Retinal pigment epithelial cell (primary cell): ENCODE results near the gene CUTC.
A peak's percentile ranks its signal among the peaks of the same experiment; 100 is the strongest.

Source experiments
- DNase-seq: peaks from one replicate; pipeline ENCODE4 v3.0.0-alpha.2; 2010; ENCODE audit warnings: low read depth
- H3K4me3 ChIP-seq: 2 replicates; pipeline ENCODE4 v1.5.1; 2011; ENCODE audit warnings: mild to moderate bottlenecking, low read length, control low read depth, moderate library complexity
- TF ChIP-seq, protein P1 (sequence below): conservative IDR thresholded peaks from 2 replicates; pipeline ENCODE4 v1.5.1; 2011; ENCODE audit warnings: low read depth, low read length, control low read depth, inconsistent platforms

CUTC gene

DNA sequence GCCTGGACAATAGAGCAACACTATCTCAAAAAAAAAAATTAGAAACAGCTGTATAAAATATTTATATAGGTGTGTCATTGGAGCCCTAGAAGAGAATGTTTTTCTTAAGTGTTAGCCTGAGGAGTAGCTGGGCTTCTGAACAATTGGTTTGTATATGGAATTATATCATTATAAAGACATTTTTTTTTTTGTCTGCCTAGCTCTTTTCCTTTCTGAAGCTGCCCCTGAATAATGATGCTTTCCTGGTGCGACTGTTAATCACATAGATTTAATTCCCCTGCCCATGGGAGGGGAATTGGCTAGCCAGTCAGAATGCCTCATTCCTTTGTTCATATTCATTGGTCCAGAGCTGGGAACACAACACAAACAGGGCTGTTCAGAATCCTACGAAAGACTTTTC, 36.5 kb downstream of the CUTC start:
- TF ChIP-seq, protein P1, sequence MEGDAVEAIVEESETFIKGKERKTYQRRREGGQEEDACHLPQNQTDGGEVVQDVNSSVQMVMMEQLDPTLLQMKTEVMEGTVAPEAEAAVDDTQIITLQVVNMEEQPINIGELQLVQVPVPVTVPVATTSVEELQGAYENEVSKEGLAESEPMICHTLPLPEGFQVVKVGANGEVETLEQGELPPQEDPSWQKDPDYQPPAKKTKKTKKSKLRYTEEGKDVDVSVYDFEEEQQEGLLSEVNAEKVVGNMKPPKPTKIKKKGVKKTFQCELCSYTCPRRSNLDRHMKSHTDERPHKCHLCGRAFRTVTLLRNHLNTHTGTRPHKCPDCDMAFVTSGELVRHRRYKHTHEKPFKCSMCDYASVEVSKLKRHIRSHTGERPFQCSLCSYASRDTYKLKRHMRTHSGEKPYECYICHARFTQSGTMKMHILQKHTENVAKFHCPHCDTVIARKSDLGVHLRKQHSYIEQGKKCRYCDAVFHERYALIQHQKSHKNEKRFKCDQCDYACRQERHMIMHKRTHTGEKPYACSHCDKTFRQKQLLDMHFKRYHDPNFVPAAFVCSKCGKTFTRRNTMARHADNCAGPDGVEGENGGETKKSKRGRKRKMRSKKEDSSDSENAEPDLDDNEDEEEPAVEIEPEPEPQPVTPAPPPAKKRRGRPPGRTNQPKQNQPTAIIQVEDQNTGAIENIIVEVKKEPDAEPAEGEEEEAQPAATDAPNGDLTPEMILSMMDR = no peak
- DNase-seq = no peak
- H3K4me3 ChIP-seq = no peak overlapping the region

DNA sequence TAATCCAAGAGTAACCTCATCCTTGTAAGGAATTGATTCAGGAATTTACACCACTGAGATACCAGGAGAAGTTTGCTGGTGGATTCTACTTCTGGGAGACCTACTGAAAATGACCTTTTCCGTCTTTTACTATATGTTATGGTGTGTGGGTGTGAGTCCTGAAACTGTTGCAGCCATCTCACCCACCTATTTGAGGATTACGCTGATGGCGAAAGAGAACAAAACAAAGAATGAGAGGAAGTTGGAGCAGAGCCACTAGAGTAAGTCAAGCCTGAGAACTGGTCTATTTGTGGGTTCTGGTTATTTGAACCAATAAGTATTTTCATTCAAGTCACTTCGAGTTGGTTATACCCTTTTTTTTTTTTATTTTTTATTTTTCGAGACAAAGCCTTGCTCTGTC, 37.7 kb downstream of the CUTC start:
- TF ChIP-seq, protein P1 = no peak
- no peak overlapping the region for H3K4me3 ChIP-seq
- DNase-seq = no peak

DNA sequence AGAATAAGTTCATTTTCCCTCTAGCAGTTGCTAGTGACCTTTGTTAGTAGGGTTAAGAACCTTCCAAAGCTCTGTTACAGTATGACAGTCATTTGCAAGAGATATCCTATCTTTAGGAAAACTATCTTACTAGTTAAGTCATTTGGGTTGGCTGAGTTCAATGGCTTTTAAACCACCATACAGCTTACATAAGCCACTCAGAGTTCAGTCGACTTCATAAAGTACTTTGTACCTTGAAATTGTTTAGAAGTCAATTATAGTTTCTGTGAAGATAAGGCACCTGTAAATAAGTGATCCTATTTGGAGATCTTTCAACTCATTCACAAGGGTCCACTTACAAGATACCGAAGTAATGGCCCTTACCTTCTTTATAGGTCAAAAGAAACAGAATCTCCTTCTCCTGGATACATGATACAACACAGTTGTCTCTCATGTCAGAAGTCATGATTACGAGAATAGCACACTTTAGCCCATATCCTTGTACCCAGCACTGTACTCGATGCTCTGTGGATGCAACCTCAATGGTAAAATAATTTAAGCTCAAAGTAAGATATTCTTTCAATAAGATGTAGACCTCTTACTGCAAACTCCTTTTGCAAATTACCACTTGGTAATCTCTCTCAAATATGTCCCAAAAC, 38.5 kb downstream of the CUTC start:
- no peak for DNase-seq
- TF ChIP-seq, protein P1 = no peak
- no peak overlapping the region for H3K4me3 ChIP-seq

DNA sequence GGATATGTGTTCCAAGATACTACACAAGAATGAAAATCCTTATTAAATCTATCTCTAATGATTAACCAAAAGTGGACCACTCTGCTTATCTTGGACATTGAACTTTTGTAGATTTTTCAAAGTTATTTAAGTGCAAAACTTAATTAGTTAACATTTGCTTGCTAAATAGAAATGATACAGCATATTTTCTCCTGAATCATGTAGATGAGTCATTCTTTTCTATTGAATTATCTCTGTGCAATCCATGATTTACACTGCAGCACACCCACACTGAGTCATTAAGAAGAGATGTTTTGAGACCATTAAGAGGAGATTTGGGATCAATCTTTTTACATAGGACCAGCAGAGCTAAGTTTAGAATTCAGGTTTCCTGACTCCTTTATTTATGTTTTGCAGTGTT, 43.8 kb downstream of the CUTC start:
- no peak overlapping the region for H3K4me3 ChIP-seq
- TF ChIP-seq, protein P1 = no peak
- peak; percentile 63 for DNase-seq

DNA sequence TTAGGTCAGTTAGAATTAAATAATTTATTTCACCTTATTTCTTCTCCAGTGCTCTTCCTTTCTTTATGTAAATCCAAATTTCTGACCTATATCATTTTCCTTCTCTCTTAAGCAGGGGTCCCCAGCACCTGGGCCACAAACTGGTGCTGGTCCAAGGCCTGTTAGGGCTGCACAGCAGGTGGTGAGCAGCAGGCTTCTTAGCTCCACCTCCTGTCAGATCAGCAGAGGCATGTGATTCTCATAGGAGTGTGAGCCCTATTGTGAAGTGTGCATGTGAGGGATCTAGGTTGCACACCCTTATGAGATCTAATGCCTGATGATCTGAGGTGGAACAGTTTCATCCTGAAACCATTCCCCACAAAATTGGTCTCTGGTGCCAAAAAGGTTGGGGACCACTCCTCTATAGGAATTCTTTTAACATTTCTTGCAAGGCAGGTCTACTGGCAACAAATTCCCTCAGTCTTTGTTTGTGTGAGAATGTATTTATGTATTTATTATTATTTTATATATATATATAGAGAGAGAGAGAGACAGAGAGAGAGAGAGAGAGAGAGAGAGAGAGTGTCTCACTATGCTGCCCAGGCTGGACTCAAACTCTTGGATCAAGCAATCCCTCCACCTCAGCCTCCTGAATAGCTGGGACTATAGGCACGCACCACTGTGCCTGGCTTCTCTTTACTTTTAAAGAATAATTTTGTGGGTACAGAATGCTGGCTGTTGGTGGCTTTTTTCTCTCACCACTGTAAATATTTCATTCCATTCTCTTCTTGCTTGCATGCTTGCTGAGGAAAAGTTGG, 46.1 kb downstream of the CUTC start:
- no peak overlapping the region for H3K4me3 ChIP-seq
- TF ChIP-seq, protein P1 = no peak
- no peak for DNase-seq

DNA sequence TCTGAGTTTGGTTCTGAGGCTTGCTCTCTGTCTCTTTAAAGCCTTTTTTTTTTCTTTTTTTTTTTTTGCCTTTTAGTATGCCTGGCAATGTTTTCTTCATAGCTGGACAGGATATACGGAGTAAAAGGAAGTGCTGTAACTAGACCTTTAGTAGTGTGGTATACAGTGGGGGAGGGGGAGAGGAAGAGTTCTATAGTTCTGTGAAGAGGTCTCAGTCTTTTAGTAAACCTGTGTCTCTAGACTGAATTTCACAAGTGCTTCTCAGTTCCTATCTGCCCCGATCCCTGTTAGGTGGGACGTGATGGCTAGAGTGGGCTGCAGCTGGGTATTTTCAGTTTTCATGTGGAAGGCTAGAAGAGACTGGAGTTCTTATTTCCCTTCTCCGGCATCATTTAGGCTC, 47.3 kb downstream of the CUTC start:
- H3K4me3 ChIP-seq = no peak overlapping the region
- TF ChIP-seq, protein P1 = no peak
- DNase-seq = no peak

DNA sequence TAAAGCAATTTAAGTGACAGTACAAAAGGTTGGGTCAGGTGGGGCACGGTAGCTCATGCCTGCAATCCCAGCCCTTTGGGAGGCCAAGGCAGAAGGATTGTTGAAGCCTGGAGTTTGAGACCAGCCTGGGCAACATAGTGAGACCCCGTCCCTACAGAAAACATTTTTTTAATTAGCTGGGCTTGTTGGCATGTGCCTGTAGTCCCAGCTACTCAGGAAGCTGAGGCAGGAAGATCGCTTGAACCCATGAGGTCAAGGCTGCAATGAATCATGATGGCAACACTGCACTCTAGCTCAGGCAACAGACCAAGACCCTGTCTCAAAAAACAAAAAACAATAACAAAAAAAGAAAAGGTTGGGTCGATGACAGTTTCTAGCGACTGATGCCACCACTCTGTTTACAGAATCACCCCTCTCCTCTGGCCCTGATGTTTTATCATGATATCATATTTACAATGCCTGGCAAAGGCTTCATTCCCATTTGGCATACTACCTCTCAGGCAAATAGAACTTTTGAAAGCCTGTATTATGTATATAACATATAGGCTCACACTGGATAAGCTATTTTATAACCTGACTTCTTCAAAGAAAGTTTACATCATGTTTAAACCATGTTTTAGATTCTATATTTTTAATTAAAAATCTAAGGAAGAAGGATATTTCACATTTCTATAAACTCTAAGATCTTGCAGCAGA, 49.8 kb downstream of the CUTC start:
- TF ChIP-seq, protein P1 = no peak
- no peak overlapping the region for H3K4me3 ChIP-seq
- DNase-seq = no peak
